HepG2 (cell line): Measurements from ENCODE around the gene MYOM1. TPM values are rescaled to one million over a fixed set of nuclear protein-coding genes. Genes with fewer than 3 reads are reported as not detected.

ENCODE experiments used
- BHLHE40 ChIP-seq: IDR thresholded peaks from 2 replicates; pipeline ENCODE4 v1.6.1; 2011; ENCODE audit warnings: low read length, improper control_type of control experiment
- CREM ChIP-seq, 2 experiments: sonication (generic) in 1 of 2; formaldehyde crosslinking in 1 of 2; IDR thresholded peaks; 2 replicates each; pipeline versions ENCODE4 v1.4.0 to v1.6.1; 2016 to 2020; ENCODE audit warnings: antibody characterized with exemption in 1 of 2, mild to moderate bottlenecking in 1 of 2, missing genetic modification reagents in 1 of 2
- ETV5 ChIP-seq: IDR thresholded peaks from 2 replicates; pipeline ENCODE4 v1.6.1; 2018; ENCODE audit warnings: missing biosample characterization, missing genetic modification reagents, inconsistent platforms, borderline replicate concordance
- FIP1L1 ChIP-seq: fragments of 200-400 bp; formaldehyde crosslinking; IDR thresholded peaks from 2 replicates; pipeline ENCODE4 v1.6.1; 2018; ENCODE audit warnings: low read depth, mild to moderate bottlenecking, low read length, moderate library complexity, borderline replicate concordance; ENCODE audit not compliant: insufficient read depth
- HCFC1 ChIP-seq: fragments of 150-350 bp; IDR thresholded peaks from 2 replicates; pipeline ENCODE4 v1.6.1; 2014; ENCODE audit warnings: low read depth, low read length
- HOXD1 ChIP-seq: sonication (generic); formaldehyde crosslinking; IDR thresholded peaks from 2 replicates; pipeline ENCODE4 v1.5.0; 2020; ENCODE audit warnings: missing genetic modification reagents
- MXD4 ChIP-seq: IDR thresholded peaks from 2 replicates; pipeline ENCODE4 v1.6.1; 2016; ENCODE audit warnings: mild to moderate bottlenecking, missing biosample characterization, missing genetic modification reagents
- NAIF1 ChIP-seq: sonication (generic); formaldehyde crosslinking; IDR thresholded peaks from 2 replicates; pipeline ENCODE4 v1.5.0; 2020; ENCODE audit warnings: mild to moderate bottlenecking, missing genetic modification reagents, borderline replicate concordance
- NCOA1 ChIP-seq: sonication (generic); formaldehyde crosslinking; IDR thresholded peaks from 2 replicates; pipeline ENCODE4 v1.9.0; 2021; ENCODE audit warnings: missing genetic modification reagents
- NFKBIZ ChIP-seq: IDR thresholded peaks from 2 replicates; pipeline ENCODE4 v1.6.1; 2018; ENCODE audit warnings: missing genetic modification reagents, missing compliant biosample characterization
- SIN3B ChIP-seq: fragments of 150-350 bp; IDR thresholded peaks from 2 replicates; pipeline ENCODE4 v1.6.1; 2014; ENCODE audit warnings: low read length
- SOX13 ChIP-seq, 3 experiments: fragments of 450-650 bp in 1 of 3; sonication (generic) in 1 of 3; formaldehyde crosslinking in 1 of 3; IDR thresholded peaks in 2 of 3; conservative IDR thresholded peaks in 1 of 3; 2 replicates each; pipeline versions ENCODE4 v1.5.0 to v1.6.1; 2016 to 2020; ENCODE audit warnings: antibody characterized with exemption in 1 of 3, mild to moderate bottlenecking in 1 of 3, missing compliant biosample characterization in 1 of 3, missing genetic modification reagents in 1 of 3, moderate library complexity in 1 of 3
- SP2 ChIP-seq: sonication (generic); formaldehyde crosslinking; IDR thresholded peaks from 2 replicates; pipeline ENCODE4 v1.5.1; 2020; ENCODE audit warnings: mild to moderate bottlenecking, missing genetic modification reagents
- ZBTB21 ChIP-seq: sonication (generic); formaldehyde crosslinking; IDR thresholded peaks from 2 replicates; pipeline ENCODE4 v1.4.0; 2020; ENCODE audit warnings: missing genetic modification reagents
- ZFP41 ChIP-seq: sonication (generic); formaldehyde crosslinking; IDR thresholded peaks from 2 replicates; pipeline ENCODE4 v1.4.0; 2020; ENCODE audit warnings: mild to moderate bottlenecking, missing genetic modification reagents, borderline replicate concordance
- ZNF383 ChIP-seq: sonication (generic); formaldehyde crosslinking; IDR thresholded peaks from 2 replicates; pipeline ENCODE4 v1.4.0; 2020; ENCODE audit warnings: missing genetic modification reagents, mild to moderate bottlenecking, borderline replicate concordance
- ZNF501 ChIP-seq: sonication (generic); formaldehyde crosslinking; IDR thresholded peaks from 2 replicates; pipeline ENCODE4 v1.5.1; 2020; ENCODE audit warnings: mild to moderate bottlenecking, moderate library complexity, missing genetic modification reagents
- ZNF557 ChIP-seq: sonication (generic); formaldehyde crosslinking; IDR thresholded peaks from 2 replicates; pipeline ENCODE4 v1.4.0; 2020; ENCODE audit warnings: missing genetic modification reagents
- ZNF564 ChIP-seq: sonication (generic); formaldehyde crosslinking; IDR thresholded peaks from 2 replicates; pipeline ENCODE4 v1.8.1; 2023; ENCODE audit warnings: mild to moderate bottlenecking, missing genetic modification reagents
- ZNF792 ChIP-seq: IDR thresholded peaks from 2 replicates; pipeline ENCODE4 v1.6.1; 2016
- polyA plus RNA-seq, 8 experiments: library from polyadenylated mRNA; depleted of rRNA in 3 of 8; stranded (reverse) in 7 of 8; unstranded in 1 of 8; fragments of >200 nt; fragmentation: Illumina TruSeq in 4 of 8; extraction: Trizol in 4 of 8; gene quantifications; 2 replicates each; pipeline versions ENCODE4 v1.2.1 to v1.2.3, GENCODE V29; 2011 to 2016; ENCODE audit warnings: low read depth in 4 of 8, missing spikeins in 1 of 8, mixed read lengths in 1 of 8; ENCODE audit not compliant: insufficient read depth in 1 of 8
- total RNA-seq, 5 experiments: library from RNA; depleted of rRNA; stranded (reverse); fragments of >200 nt; fragmentation: Illumina TruSeq; extraction: Trizol; gene quantifications; 2 replicates each; pipeline ENCODE4 v1.2.3, GENCODE V29; 2016; ENCODE audit warnings: low read depth in 1 of 5
- TF ChIP-seq, protein P1 (sequence below): sonication (generic); formaldehyde crosslinking; IDR thresholded peaks from 2 replicates; pipeline ENCODE4 v1.8.0; 2022; ENCODE audit warnings: mild to moderate bottlenecking, missing genetic modification reagents
- TF ChIP-seq, protein P2 (sequence below): sonication (generic); formaldehyde crosslinking; IDR thresholded peaks from 2 replicates; pipeline ENCODE4 v1.5.1; 2020; ENCODE audit warnings: mild to moderate bottlenecking, moderate library complexity, missing genetic modification reagents
- TF ChIP-seq, protein P3 (sequence below): IDR thresholded peaks from 2 replicates; pipeline ENCODE4 v1.6.1; 2016; ENCODE audit warnings: mild to moderate bottlenecking, missing biosample characterization, missing genetic modification reagents
- TF ChIP-seq, protein P4 (sequence below): sonication (generic); formaldehyde crosslinking; conservative IDR thresholded peaks from 2 replicates; pipeline ENCODE4 v1.4.0; 2020; ENCODE audit warnings: mild to moderate bottlenecking, missing genetic modification reagents, moderate library complexity

The MYOM1 gene
- total and polyA plus RNA-seq, 2 of the 13 experiments (the other 11 are each of a cell fraction or from before 2014, with no cell fraction given) = 0.46 to 0.98 TPM

DNA sequence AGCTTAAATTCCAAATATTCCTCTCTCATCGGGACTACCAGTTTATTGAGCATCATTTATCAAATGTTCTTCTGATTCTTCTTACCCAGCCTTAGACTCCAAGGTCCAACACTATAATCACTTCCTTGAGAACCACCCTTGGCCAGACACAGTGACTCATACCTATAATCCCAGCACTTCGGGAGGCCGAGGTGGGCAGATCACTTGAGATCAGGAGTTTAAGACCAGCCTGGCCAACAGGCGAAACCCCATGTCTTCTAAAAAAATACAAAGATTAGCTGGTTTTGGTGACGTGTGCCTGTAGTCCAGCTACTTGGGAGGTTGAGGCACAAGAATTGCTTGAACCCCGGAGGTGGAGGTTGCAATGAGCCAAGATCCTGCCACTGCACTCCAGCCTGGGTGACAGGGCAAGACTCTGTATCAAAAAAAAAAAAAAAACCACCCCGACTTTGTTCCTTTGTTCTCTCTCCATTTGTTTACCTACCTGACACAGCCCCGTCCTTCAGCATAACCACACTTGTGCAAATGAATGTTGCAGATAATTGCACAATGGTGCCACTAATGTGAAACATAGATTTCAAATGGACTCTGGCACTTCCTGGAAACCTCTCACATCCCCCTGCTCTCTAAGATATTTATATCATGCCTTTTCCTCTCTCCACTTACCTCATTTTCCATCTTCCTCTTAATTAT lies 167.9 kb downstream of the MYOM1 start (continued):
- TF ChIP-seq, protein P1, sequence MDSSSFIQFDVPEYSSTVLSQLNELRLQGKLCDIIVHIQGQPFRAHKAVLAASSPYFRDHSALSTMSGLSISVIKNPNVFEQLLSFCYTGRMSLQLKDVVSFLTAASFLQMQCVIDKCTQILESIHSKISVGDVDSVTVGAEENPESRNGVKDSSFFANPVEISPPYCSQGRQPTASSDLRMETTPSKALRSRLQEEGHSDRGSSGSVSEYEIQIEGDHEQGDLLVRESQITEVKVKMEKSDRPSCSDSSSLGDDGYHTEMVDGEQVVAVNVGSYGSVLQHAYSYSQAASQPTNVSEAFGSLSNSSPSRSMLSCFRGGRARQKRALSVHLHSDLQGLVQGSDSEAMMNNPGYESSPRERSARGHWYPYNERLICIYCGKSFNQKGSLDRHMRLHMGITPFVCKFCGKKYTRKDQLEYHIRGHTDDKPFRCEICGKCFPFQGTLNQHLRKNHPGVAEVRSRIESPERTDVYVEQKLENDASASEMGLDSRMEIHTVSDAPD (CRISPR knock-in tag) = 0 out of 2 replicates have a peak, but pooled peaks have one; percentile 59
- TF ChIP-seq SIN3B (no peak), ZFP41 (CRISPR knock-in tag) (no peak), ZNF792 (0 out of 2 replicates have a peak, but pooled peaks have one; percentile 30), NFKBIZ (peak; percentile 95), CREM (IDR thresholded peaks at IDR 0.05) (peak; percentile 92), CREM (CRISPR knock-in tag; IDR thresholded peaks at IDR 0.05) (no peak), BHLHE40 (peak; percentile 67), MXD4 (CRISPR knock-in tag) (no peak), ZBTB21 (CRISPR knock-in tag) (peak; percentile 46), ZNF564 (peak; percentile 53; the same call in 1 of the 2 replicates), HCFC1 (no peak), ZNF383 (CRISPR knock-in tag) (no peak), ZNF557 (CRISPR knock-in tag) (no peak), ETV5 (CRISPR knock-in tag) (peak; percentile 94), SP2 (no peak), NCOA1 (peak; percentile 79; the same call in 1 of the 2 replicates), NAIF1 (CRISPR knock-in tag) (no peak), ZNF501 (CRISPR knock-in tag) (no peak), HOXD1 (no peak), FIP1L1 (no peak), SOX13 (IDR thresholded peaks at IDR 0.05) (peak; percentile 99), SOX13 (CRISPR knock-in tag; conservative IDR thresholded peaks at IDR 0.05 in 1 of 2, IDR thresholded peaks at IDR 0.05 in 1 of 2) (peak in 1 of 2 experiments; percentile 99; a peak in 2 of 4 replicates)
- TF ChIP-seq, protein P2, sequence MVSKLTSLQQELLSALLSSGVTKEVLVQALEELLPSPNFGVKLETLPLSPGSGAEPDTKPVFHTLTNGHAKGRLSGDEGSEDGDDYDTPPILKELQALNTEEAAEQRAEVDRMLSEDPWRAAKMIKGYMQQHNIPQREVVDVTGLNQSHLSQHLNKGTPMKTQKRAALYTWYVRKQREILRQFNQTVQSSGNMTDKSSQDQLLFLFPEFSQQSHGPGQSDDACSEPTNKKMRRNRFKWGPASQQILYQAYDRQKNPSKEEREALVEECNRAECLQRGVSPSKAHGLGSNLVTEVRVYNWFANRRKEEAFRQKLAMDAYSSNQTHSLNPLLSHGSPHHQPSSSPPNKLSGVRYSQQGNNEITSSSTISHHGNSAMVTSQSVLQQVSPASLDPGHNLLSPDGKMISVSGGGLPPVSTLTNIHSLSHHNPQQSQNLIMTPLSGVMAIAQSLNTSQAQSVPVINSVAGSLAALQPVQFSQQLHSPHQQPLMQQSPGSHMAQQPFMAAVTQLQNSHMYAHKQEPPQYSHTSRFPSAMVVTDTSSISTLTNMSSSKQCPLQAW (CRISPR knock-in tag) = peak; percentile 77
- TF ChIP-seq, protein P3, sequence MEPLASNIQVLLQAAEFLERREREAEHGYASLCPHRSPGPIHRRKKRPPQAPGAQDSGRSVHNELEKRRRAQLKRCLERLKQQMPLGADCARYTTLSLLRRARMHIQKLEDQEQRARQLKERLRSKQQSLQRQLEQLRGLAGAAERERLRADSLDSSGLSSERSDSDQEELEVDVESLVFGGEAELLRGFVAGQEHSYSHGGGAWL = no peak
- TF ChIP-seq, protein P4, sequence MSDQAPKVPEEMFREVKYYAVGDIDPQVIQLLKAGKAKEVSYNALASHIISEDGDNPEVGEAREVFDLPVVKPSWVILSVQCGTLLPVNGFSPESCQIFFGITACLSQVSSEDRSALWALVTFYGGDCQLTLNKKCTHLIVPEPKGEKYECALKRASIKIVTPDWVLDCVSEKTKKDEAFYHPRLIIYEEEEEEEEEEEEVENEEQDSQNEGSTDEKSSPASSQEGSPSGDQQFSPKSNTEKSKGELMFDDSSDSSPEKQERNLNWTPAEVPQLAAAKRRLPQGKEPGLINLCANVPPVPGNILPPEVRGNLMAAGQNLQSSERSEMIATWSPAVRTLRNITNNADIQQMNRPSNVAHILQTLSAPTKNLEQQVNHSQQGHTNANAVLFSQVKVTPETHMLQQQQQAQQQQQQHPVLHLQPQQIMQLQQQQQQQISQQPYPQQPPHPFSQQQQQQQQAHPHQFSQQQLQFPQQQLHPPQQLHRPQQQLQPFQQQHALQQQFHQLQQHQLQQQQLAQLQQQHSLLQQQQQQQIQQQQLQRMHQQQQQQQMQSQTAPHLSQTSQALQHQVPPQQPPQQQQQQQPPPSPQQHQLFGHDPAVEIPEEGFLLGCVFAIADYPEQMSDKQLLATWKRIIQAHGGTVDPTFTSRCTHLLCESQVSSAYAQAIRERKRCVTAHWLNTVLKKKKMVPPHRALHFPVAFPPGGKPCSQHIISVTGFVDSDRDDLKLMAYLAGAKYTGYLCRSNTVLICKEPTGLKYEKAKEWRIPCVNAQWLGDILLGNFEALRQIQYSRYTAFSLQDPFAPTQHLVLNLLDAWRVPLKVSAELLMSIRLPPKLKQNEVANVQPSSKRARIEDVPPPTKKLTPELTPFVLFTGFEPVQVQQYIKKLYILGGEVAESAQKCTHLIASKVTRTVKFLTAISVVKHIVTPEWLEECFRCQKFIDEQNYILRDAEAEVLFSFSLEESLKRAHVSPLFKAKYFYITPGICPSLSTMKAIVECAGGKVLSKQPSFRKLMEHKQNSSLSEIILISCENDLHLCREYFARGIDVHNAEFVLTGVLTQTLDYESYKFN (CRISPR knock-in tag) = peak; percentile 96
